HPDE6-E6E7 (cell line): ENCODE data around the gene TENT5A.

Source experiments
- DNase-seq: peaks from one replicate; pipeline ENCODE4 v3.0.0; 2011; ENCODE audit warnings: missing footprints; ENCODE audit errors: extremely low spot score

Gene TENT5A

GRCh38 chr6:81771097-81771496 is 18.6 kb upstream of the TENT5A start:
- DNase-seq: no peak

GRCh38 chr6:81770381-81770780 is 17.9 kb upstream of the TENT5A start:
- no peak for DNase-seq

GRCh38 chr6:81769824-81770223 is 17.3 kb upstream of the TENT5A start:
- DNase-seq: no peak

GRCh38 chr6:81768150-81768942 is 15.9 kb upstream of the TENT5A start:
- DNase-seq: no peak

DNA sequence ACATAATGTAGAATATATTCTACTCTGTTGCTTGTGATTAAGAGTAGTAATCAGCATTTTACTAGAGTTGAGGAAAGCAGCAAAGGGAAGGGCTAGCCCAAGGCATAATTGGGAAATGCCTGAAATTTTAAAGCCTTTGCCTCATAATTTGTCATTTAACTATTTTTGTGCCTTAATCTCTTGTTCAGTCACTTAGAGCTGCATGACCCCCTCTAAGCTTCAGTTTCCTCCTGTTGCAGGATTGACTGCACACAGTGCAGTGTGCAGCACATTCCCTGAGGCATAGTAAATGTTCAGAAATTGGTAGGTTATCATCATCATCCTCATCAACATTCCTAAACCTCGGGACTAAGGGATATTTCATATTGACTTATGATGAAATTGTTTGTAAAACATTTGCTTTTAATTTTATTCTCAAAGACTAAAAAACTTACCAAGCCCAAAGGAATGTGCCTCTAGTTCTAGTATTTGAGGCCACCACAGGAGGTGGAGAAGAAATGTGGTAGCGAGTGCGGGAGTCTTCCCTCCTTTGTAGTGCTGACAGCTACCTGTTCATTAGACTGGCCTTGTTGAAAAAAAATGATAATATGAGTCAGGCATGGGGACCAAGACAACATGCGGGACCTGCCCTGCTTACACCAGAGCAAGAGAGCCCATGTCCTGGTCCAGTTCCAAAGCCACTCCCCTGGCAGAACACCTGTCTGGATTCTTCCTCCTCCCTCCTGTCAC is 14.8 kb upstream of the TENT5A start:
- no peak for DNase-seq

DNA sequence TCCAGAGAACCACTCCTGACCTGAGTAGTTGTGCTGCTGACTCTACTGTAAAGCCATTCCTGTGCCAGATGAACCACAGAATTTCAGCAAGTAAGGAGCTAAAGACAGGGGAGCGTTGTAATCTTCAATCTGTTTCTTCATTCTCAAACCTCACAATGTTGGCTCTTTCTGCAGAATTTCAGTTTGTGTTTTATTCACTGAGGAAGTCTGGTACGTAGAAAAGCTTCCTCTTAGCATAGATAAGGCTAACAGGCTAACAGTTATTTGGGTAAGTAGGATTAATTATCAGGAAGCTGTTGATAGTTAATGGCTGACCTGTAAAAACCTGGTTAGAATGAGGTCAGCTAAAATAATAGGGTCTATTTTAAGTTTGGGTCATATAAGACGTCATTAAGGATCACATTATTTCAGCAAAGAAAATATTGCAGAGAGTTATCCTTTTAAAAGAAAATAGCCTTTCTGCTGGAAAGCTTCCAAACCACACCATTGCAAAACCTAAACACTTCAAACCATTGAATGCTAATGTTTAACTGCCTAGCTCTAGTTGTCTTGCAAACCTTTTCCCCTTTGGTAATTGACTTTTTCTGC is 14.1 kb upstream of the TENT5A start:
- peak; percentile 17 for DNase-seq

DNA sequence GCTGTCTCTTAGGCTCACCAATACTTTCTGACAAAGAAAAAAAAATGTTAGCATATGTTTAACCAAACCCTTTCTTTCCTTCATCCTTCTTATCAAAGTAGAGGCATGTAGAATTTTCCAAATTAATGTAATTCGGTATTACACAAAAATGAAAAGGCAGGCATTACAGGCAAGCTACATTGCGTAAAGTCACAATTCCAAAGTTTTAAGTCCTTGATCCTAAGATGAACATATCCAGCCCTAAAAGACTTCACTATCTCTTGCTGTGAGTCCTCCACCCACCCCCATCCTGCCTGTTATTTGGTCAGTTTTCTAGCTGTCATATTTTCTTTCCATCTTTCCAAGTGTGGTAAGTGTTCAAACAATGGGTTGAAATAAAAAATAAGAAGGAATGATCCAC is 12.1 kb upstream of the TENT5A start:
- DNase-seq: no peak

- DNase-seq: no peak
These were observed 11.5 kb upstream of the TENT5A start for GRCh38 chr6:81763968-81764367.

DNA sequence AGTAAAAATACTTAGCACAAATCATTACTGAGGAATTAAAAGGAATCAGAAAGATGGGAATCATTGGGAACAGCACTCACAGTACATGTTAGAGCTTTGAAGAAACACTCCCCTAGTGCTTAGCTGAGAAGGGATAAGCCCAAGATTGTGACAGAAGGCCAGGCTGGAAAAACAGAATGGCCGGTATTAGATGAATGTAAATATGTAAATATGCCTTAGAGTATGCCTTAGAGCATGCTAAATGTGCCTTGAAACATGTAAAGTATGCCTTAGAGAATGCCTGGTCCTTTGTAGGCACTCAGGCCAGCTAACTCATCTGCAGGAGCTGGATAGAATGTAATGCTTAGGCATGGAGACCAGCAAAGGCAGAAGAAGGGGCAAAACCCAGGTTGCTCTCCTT is 10.6 kb upstream of the TENT5A start:
- DNase-seq: no peak

GRCh38 chr6:81762606-81763005 is 10.1 kb upstream of the TENT5A start:
- DNase-seq: no peak

GRCh38 chr6:81762132-81762531 is 9.7 kb upstream of the TENT5A start:
- DNase-seq: no peak

DNA sequence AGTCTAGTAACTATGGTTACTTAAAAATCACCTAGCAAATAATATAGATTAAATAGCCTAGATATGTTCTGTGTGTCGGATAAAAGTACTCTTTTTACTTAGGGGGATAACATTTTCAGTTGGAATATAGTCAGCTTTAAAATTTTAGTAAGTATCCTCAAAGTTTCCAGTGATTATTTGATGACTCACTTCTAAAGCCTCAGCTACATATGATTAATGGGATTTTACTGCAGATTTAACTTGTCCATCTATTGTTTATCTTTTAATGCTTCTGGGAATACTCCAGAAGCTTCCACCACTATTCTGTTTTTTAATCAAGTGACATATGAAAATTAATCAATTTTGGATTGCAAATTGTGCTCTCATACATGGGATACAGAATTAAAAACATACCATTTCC is 8.7 kb upstream of the TENT5A start:
- no peak for DNase-seq

GRCh38 chr6:81759782-81760181 is 7.3 kb upstream of the TENT5A start:
- DNase-seq: peak; percentile 57

DNA sequence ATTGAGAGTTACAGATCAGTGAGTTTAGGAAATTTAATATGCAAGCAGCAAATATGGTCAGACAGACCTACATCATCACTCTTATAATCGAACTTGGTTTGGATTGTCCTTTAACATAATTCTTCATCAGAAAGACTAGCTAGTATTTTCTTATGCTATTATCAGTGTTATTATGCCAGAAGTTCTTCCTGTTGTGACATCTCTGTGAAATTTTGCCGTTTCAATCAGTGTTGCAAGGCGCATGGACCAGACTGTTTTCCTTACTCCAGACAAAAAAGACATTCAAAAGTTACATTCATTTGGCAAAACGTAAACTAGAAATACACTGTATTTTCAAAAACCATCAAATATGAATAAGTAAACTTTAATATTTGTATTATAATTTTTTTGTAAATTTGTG is 5.7 kb upstream of the TENT5A start:
- no peak for DNase-seq

DNA sequence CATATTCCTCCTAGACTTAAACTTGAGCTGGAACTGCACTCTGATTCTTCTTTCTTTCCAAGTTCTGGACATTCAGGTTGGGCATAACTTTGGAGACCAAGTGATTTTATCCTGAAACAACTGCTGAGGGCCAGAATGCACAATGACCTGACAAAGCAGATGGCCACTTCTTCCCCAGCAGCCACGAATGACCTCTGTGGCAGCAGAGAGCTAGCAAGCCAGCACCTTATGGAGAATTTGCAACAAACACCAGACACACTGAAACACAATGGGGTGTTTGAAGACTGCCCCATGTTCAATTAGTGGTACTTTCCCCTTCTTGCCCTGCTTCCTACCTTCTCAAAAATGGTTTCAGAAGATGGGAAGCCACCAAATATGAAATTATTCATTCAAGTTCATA is 4.2 kb upstream of the TENT5A start:
- DNase-seq: no peak

- DNase-seq: no peak
These were observed 3.1 kb upstream of the TENT5A start for GRCh38 chr6:81755551-81755950.

- no peak for DNase-seq
These were observed 2.4 kb upstream of the TENT5A start for GRCh38 chr6:81754906-81755305.

DNA sequence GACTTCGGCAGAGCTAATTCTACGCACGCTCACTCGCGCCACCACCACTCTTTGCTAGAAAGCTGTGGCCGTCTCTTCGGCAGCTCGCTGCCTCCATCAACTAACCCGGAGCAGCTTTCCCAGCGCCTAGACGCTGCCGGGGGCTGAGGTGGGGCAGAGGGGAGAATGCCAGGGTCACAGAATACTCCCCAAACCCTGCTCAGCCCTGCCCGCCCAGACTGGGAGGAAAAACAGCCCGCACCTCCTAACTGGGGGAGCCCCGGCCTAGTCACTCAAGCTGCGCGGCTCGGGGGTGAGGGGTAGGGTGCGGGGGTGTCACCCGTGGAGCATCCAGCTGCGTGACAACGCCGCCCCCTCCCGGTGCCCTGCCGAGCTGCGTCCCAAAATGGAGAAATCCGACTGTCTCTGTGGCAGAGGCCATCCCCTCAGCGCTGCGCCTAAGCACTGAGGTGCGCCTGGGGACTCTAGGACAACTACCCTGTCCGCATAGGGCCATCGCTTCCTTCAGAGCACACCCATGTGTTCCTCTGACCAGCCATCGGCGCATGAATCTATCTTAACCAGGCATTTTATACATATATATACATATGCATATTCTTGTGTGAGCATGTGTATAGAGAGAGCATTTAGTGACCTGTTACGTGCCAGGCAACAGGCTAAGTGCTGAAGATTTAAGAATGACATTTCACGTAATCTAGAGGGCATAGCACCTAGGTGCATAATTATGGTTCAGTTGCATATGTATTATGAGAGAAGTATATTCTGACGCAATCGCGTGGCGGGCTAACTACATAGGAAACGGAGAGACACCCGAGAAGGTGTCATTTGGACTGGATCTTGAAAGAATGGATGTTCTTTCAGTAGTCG is 1.5 kb upstream of the TENT5A start:
- DNase-seq: peak; percentile 27

- peak; percentile 81 for DNase-seq
These were observed 635 bp upstream of the TENT5A start for GRCh38 chr6:81752921-81753710.

GRCh38 chr6:81751388-81752083 is 945 bp downstream of the TENT5A start:
- no peak for DNase-seq
